HEK293 (cell line): ENCODE data around the gene P2RX7.

Source experiments
- CTCF ChIA-PET: fragments of 350-600 bp; formaldehyde crosslinking; extraction: SDS; loops from one replicate; lab custom pipeline; 2021; ENCODE audit warnings: antibody characterized with exemption; lab: Yijun Ruan, JAX
- POLR2A ChIA-PET: fragments of 300-600 bp; formaldehyde crosslinking; extraction: SDS; loops from one replicate; lab custom pipeline; 2020; ENCODE audit warnings: antibody characterized with exemption, inconsistent platforms; lab: Yijun Ruan, JAX
- H3K27ac ChIP-seq: fragments of 200-500 bp; sonication (Bioruptor generic); 2 replicates; pipeline ENCODE4 v1.5.1; 2014; ENCODE audit warnings: low read depth, low read length, control low read depth, inconsistent platforms; ENCODE audit errors: extremely low read depth
- H3K36me3 ChIP-seq, 2 experiments: fragments of 200-500 bp in 1 of 2; sonication (Bioruptor generic) in 1 of 2; 1 replicate in 1 of 2; 2 replicates in 1 of 2; pipeline ENCODE4 v1.5.1; 2014 to 2017; ENCODE audit warnings: inconsistent platforms in 2 of 2, low read length in 2 of 2; ENCODE audit not compliant: control insufficient read depth in 2 of 2, insufficient read depth in 1 of 2
- H3K4me1 ChIP-seq: fragments of 200-500 bp; sonication (Bioruptor generic); 2 replicates; pipeline ENCODE4 v1.5.1; 2014; ENCODE audit warnings: mild to moderate bottlenecking, low read length, inconsistent platforms; ENCODE audit not compliant: control insufficient read depth, insufficient read depth
- H3K4me3 ChIP-seq: 2 replicates; pipeline ENCODE4 v1.5.1; 2011; ENCODE audit warnings: low read depth, mild to moderate bottlenecking, control low read depth, low read length, moderate library complexity
- H3K9me3 ChIP-seq: fragments of 200-500 bp; sonication (Bioruptor generic); 2 replicates; pipeline ENCODE4 v1.5.1; 2014; ENCODE audit warnings: low read depth, low read length, inconsistent platforms; ENCODE audit not compliant: control insufficient read depth, insufficient read depth
- ATF2 ChIP-seq: fragments of 450-650 bp; formaldehyde crosslinking; IDR thresholded peaks from 2 replicates; pipeline ENCODE4 v1.5.1; 2016; ENCODE audit warnings: missing biosample characterization, missing genetic modification characterization, low read depth
- KLF1 ChIP-seq: fragments of 450-650 bp; formaldehyde crosslinking; IDR thresholded peaks from 2 replicates; pipeline ENCODE4 v1.5.1; 2016; ENCODE audit warnings: missing biosample characterization, missing genetic modification characterization
- PBX3 ChIP-seq: sonication (generic); formaldehyde crosslinking; IDR thresholded peaks from 2 replicates; pipeline ENCODE4 v1.8.1; 2022; ENCODE audit warnings: mild to moderate bottlenecking, moderate library complexity, missing genetic modification reagents
- REST ChIP-seq: fragments of 450-650 bp; formaldehyde crosslinking; IDR thresholded peaks from 2 replicates; pipeline ENCODE4 v1.5.1; 2016; ENCODE audit warnings: missing biosample characterization, missing genetic modification characterization
- ZBTB11 ChIP-seq: fragments of 450-650 bp; formaldehyde crosslinking; conservative IDR thresholded peaks from 2 replicates; pipeline ENCODE4 v1.5.1; 2016; ENCODE audit warnings: low read depth, missing biosample characterization, missing genetic modification characterization
- ZNF133 ChIP-seq: fragments of 450-650 bp; formaldehyde crosslinking; IDR thresholded peaks from 2 replicates; pipeline ENCODE4 v1.5.1; 2016; ENCODE audit warnings: missing biosample characterization, missing genetic modification characterization
- ZNF175 ChIP-seq: fragments of 450-650 bp; formaldehyde crosslinking; IDR thresholded peaks from 2 replicates; pipeline ENCODE4 v1.5.1; 2016; ENCODE audit warnings: missing biosample characterization, missing genetic modification characterization
- ZNF223 ChIP-seq: fragments of 450-650 bp; formaldehyde crosslinking; IDR thresholded peaks from 2 replicates; pipeline ENCODE4 v1.5.1; 2016; ENCODE audit warnings: missing biosample characterization, missing genetic modification characterization
- ZNF280C ChIP-seq: fragments of 450-650 bp; formaldehyde crosslinking; IDR thresholded peaks from 2 replicates; pipeline ENCODE4 v1.5.1; 2016; ENCODE audit warnings: missing biosample characterization, missing genetic modification characterization
- ZNF335 ChIP-seq: fragments of 450-650 bp; formaldehyde crosslinking; conservative IDR thresholded peaks from 2 replicates; pipeline ENCODE4 v1.5.1; 2016; ENCODE audit warnings: missing biosample characterization, missing genetic modification characterization
- ZNF394 ChIP-seq: fragments of 450-650 bp; formaldehyde crosslinking; IDR thresholded peaks from 2 replicates; pipeline ENCODE4 v1.5.1; 2016; ENCODE audit warnings: missing biosample characterization, missing genetic modification characterization, mild to moderate bottlenecking, moderate library complexity, borderline replicate concordance
- ZNF426 ChIP-seq: fragments of 450-650 bp; formaldehyde crosslinking; IDR thresholded peaks from 2 replicates; pipeline ENCODE4 v1.5.1; 2017; ENCODE audit warnings: missing biosample characterization, missing genetic modification characterization, mild to moderate bottlenecking, inconsistent platforms, moderate library complexity
- ZNF488 ChIP-seq: fragments of 450-650 bp; formaldehyde crosslinking; IDR thresholded peaks from 2 replicates; pipeline ENCODE4 v1.5.1; 2016; ENCODE audit warnings: missing biosample characterization, missing genetic modification characterization
- ZNF580 ChIP-seq: fragments of 450-650 bp; formaldehyde crosslinking; IDR thresholded peaks from 2 replicates; pipeline ENCODE4 v1.5.1; 2016; ENCODE audit warnings: missing biosample characterization, missing genetic modification characterization
- ZNF624 ChIP-seq: fragments of 450-650 bp; formaldehyde crosslinking; IDR thresholded peaks from 2 replicates; pipeline ENCODE4 v1.5.1; 2017; ENCODE audit warnings: missing biosample characterization, missing genetic modification characterization
- ZNF658 ChIP-seq: fragments of 450-650 bp; formaldehyde crosslinking; IDR thresholded peaks from 2 replicates; pipeline ENCODE4; 2016; ENCODE audit warnings: missing biosample characterization, missing genetic modification characterization
- ZNF660 ChIP-seq: fragments of 450-650 bp; IDR thresholded peaks from 2 replicates; pipeline ENCODE4 v1.5.1; 2018; ENCODE audit warnings: missing biosample characterization, mild to moderate bottlenecking, missing genetic modification characterization
- ZNF768 ChIP-seq: fragments of 450-650 bp; formaldehyde crosslinking; IDR thresholded peaks from 2 replicates; pipeline ENCODE4 v1.5.1; 2018; ENCODE audit warnings: missing biosample characterization, mild to moderate bottlenecking, missing genetic modification characterization
- ZNF791 ChIP-seq: fragments of 450-650 bp; formaldehyde crosslinking; IDR thresholded peaks from 2 replicates; pipeline ENCODE4 v1.5.1; 2016; ENCODE audit warnings: missing biosample characterization, missing genetic modification characterization

Gene P2RX7

GRCh38 chr12:121116318-121117225, 16.1 kb upstream of the P2RX7 start:
- CTCF ChIA-PET: interaction anchor here (0.5 to 1.6 kb wide), 4 partner anchors 32 to 686 kb away, joined by 3 to 4 read pairs (median 4); no protein-coding TSS in a partner anchor
- H3K27ac ChIP-seq: no peak overlapping the region
- H3K9me3 ChIP-seq: no peaks in the 10 kb centered on the region
- POLR2A ChIA-PET: no interaction called here
- no peak overlapping the region for H3K4me3 ChIP-seq
- H3K4me1 ChIP-seq: no peaks in the 10 kb centered on the region
- H3K36me3 ChIP-seq: no peaks in the 10 kb centered on the region
- peak; percentile 47; the same call in 1 of the 2 replicates for TF ChIP-seq ATF2 (tag by site-specific recombination)
- no peak for TF ChIP-seq ZNF280C (tag by site-specific recombination)

- H3K27ac ChIP-seq: no peak overlapping the region
- H3K9me3 ChIP-seq: no peaks in the 10 kb centered on the region
- H3K36me3 ChIP-seq: no peaks in the 10 kb centered on the region
- no peaks in the 10 kb centered on the region for H3K4me1 ChIP-seq
- H3K4me3 ChIP-seq: no peak overlapping the region
- CTCF ChIA-PET: interaction anchor here (0.5 to 0.6 kb wide), 2 partner anchors 33 to 686 kb away, joined by 3 to 4 read pairs; no protein-coding TSS in a partner anchor
- POLR2A ChIA-PET: no interaction called here
- TF ChIP-seq ZNF658 (tag by site-specific recombination): no peak
- TF ChIP-seq ZNF768 (tag by site-specific recombination): no peak
- TF ChIP-seq ZNF223 (tag by site-specific recombination): no peak
- no peak for TF ChIP-seq ZNF580 (tag by site-specific recombination)
- TF ChIP-seq ZNF394 (tag by site-specific recombination): no peak
- TF ChIP-seq ZBTB11 (tag by site-specific recombination): no peak
- no peak for TF ChIP-seq PBX3 (CRISPR knock-in tag)
- TF ChIP-seq ZNF175 (tag by site-specific recombination): no peak
- no peak for TF ChIP-seq ZNF133
- no peak for TF ChIP-seq REST (tag by site-specific recombination)
- no peak for TF ChIP-seq ZNF660 (tag by site-specific recombination)
- no peak for TF ChIP-seq ZNF791
- TF ChIP-seq ZNF426 (tag by site-specific recombination): no peak
- no peak for TF ChIP-seq ZNF335
- TF ChIP-seq ZNF624 (tag by site-specific recombination): no peak
- no peak for TF ChIP-seq ZNF488
- no peak for TF ChIP-seq KLF1 (tag by site-specific recombination)
Observed at GRCh38 chr12:121117226-121117777, 15.4 kb upstream of the P2RX7 start.
